Hippocampal formation (tissue), 2 donors: ENCODE results near the gene TAS2R1.
"Not testable (repeated sequence)": the region's sequence is repeated elsewhere in the genome, so short reads cannot be mapped to it uniquely, and the experiment has no call there.

Experiments
- DNase-seq, 2 donors: peaks; one replicate each; lab custom pipeline; 2025; lab: John Stamatoyannopoulos, UW

The TAS2R1 gene

DNA sequence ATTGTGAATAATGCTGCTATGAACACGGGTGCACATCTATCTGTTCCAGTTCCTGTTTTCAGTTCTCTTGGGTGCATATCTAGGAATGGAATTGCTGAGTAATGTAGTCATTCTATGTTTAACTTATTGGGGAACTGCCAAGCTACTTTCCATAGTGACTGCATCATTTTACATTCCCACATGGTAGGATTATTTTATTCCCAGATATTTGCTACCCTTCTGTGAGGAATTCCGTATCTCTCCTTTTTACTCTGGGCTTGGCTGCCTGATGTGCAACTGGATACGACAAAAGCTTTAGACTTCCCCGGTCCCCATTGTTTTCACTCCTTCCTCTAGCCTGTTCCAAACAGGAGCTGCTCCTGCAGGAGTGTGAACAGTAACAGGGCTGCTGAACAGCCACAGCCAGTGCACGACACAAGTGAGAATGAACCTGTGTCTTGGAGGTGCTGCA is 7.2 kb downstream of the TAS2R1 start:
- DNase-seq, result peak in 1 of 2 donors; percentile 18

GRCh38 chr5:9621379-9621903 is 8.7 kb downstream of the TAS2R1 start:
- DNase-seq, result no peak

- no peak for DNase-seq
Observed at GRCh38 chr5:9619331-9620092, 10.6 kb downstream of the TAS2R1 start.

- no peak for DNase-seq
Observed at GRCh38 chr5:9617739-9618504, 12.2 kb downstream of the TAS2R1 start.

GRCh38 chr5:9617221-9617620 is 12.9 kb downstream of the TAS2R1 start:
- no peak for DNase-seq

DNA sequence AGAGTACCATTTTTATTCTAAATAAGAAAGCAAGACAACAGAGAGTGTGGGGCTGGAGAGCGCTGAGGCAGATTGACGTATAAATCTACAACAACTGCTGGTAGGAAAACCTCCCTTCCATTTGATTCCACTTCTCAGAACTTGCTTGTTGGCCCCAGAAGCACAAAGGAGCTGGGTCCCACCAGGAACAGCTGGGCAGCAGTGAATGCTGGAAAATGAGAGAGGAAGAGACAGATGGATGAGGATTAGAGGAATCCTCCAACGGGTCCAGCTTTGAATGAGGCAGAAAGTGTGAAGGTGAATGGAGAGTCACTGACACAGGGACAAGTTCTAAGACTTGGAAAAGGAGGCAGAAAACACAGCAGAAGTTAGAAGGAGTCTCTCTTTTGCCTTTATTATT is 14.8 kb downstream of the TAS2R1 start:
- DNase-seq, result no peak

- DNase-seq, result no peak
Observed at GRCh38 chr5:9613360-9613759, 16.8 kb downstream of the TAS2R1 start.

- DNase-seq, result no peak
Observed at GRCh38 chr5:9610969-9611368, 19.2 kb downstream of the TAS2R1 start.

GRCh38 chr5:9610364-9610763 is 19.8 kb downstream of the TAS2R1 start:
- DNase-seq, result no peak

GRCh38 chr5:9608093-9608492 is 22.1 kb downstream of the TAS2R1 start:
- no peak for DNase-seq

DNA sequence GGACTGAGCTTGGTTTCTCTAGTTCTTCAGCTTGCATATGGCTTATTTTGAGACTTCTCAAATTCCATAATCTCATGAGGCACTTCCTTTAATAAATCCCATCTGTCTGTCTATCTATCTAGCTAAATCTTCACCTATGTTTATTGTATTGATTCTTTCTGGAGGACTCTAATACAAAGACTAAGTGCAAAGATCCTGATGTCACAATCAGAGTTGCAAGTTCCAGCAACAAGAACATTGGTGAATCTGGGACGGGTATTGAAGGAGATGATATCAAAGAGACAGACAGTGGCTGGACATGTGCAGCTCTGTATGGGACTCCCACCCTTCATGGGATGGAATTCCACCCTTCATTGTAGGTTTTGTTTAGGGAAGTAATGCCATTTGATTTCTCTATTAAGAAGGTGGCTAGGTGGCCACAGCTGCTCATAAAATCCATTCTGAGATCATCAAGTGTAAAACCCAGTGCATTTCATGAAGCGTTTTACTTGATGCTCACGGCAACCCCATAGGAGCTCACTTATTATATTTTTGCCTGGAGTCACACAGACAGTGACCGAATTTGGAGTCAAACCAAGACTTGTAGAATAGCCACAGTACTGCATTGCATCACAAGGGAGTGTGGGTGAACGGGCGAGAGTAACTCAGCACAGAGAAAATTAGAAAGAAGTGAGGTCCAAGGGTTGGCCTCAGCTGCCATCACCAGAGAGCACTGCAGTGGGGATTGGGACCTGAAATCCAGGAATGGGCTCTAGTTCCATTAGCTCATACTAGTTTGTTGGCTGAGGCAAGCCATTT is 24.9 kb downstream of the TAS2R1 start:
- DNase-seq, result no peak

DNA sequence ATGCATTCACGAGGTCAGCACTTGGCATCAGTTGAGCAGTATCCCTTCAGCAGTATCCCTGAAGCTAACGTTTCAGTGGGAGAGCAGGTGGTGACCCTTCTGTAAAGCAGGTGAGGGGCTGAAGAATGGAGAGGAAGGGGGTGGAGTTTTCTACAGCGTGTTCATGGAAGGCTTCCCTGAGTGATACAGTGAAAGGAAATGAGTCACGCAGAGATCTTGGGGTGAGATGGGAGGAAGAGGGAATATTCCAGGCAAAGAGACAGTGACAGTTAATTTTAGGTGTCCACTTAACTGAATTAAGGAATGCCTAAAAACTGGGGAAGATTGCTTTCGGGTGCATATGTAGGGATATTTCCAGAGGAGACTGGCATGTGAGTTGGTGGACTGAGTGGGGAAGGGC is 25.7 kb downstream of the TAS2R1 start:
- DNase-seq, result no peak

DNA sequence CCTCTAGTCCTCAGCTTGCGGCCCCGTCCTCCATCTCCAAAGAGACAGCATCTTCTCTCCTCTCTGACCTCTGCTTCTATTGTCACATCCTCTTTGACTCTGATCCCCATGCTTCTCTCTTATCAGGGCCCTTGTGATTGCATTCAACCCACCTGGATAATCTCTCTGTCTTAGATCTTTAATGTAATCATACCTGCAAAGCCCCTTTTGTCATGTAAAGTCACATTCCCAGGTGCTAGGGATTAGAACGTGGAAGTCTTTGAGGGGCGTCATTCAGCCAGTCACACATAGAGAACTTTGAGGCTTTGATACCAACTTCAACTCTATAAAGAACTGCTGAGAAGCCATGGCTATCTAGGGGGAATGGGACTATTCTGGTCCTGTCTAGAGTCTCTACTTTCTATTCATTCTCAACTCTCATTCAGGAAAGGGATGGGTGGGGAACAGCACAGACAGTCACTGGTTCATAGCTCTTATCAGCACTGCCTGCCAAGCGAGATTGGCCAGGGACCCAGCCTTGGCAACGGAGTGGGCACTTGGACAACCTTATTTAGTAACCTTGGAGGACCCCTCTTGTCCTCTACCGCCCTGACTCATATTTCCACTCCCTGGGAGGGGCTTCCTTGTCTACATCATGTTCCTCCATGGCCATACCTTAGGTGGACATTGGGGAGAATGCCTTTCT is 29.0 kb downstream of the TAS2R1 start:
- no peak for DNase-seq

DNA sequence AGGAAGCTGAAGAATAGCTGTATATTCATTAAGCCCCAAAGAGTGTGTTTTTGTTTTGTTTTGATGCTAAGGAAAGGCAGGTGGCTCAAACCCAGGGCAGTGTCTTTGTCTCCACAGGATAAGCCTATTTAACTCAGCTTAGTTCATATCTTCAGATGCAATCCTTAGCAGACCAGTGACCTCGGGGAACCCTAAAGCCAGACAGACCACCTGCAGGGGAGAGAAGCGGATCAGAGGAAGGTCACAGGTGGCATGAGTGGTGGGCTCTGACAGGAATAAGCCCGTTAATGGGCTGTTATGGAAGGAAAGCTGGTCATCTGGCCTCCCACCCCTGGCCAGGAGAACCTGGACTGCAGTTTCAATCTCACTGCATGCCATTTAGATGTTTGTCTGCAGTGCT is 30.8 kb downstream of the TAS2R1 start:
- no peak for DNase-seq

- not testable (repeated sequence) for DNase-seq
Observed at GRCh38 chr5:9598329-9598728, 31.8 kb downstream of the TAS2R1 start.

DNA sequence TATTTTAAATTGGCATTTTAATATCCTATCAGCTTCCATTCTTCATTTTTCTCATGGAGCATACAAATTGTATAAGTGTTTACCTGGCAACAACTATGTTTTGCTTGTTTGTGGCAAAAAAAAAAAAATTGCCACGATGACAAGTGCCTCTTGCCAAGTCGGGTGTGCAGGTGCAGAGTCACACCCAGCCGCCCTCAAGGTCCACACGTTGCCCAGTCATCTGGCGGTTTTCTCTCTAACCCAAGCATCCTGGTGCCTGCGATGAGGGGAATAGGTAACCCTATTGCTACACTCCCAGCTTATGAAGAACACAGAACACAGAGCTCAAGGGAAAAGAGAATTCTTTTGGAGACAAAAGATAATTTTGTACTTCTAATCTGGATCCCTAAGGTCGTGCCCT is 32.8 kb downstream of the TAS2R1 start:
- not testable (repeated sequence) for DNase-seq

GRCh38 chr5:9596824-9597223 is 33.3 kb downstream of the TAS2R1 start:
- no peak for DNase-seq

- DNase-seq, result no peak
Observed at GRCh38 chr5:9596171-9596780, 33.9 kb downstream of the TAS2R1 start.

GRCh38 chr5:9594913-9595312 is 35.2 kb downstream of the TAS2R1 start:
- no peak for DNase-seq

GRCh38 chr5:9589049-9589835 is 40.9 kb downstream of the TAS2R1 start:
- no peak for DNase-seq
